ENCODE data around the gene ANP32A. TPM values are rescaled to one million over a fixed set of nuclear protein-coding genes. Genes with fewer than 3 reads are reported as not detected.
A peak's percentile ranks its signal among the peaks of the same experiment; 100 is the strongest.

The ANP32A gene
- total RNA-seq, 5 donors from 2014 or later (not counting 1 experiment from before 2014, with no cell fraction given) = 93.2 to 123 (median 116) TPM

- ATAC-seq (replicated peaks in 1 of 4) = no peak
- Mint-ChIP-seq H3K27ac (peak overlapping the region in 1 of 2 donors; percentile 83), H3K36me3 (peaks cover 3% of the 10 kb centered on the region), H3K27me3 (peaks cover 2 to 21% of the 10 kb centered on the region in 2 donors), H3K9me3 (peaks cover 4 to 12% (median 12%) of the 10 kb centered on the region in 3 donors), H3K4me1 (peaks cover 14 to 28% (median 18%) of the 10 kb centered on the region in 3 donors), H3K4me3 (peak overlapping the region in 1 of 3 donors; percentile 47)
- Histone ChIP-seq H3K4me3 (ENCODE audit: control insufficient read depth in 1 of 2, extremely low read depth in 1 of 2, low read length in 1 of 2) (no peak overlapping the region), H3K4me1 (ENCODE audit: control insufficient read depth in 1 of 2, extremely low read depth in 1 of 2, insufficient read depth in 2 of 2, low read length in 2 of 2) (peaks cover 11 to 16% of the 10 kb centered on the region in 2 experiments), H3K27me3 (replicated peaks in 1 of 2; ENCODE audit: control insufficient read depth in 2 of 2, extremely low read depth in 1 of 2, insufficient read depth in 2 of 2, low read length in 1 of 2) (peaks cover 0 to 28% of the 10 kb centered on the region in 2 experiments), H3K27ac (ENCODE audit: low read length) (no peak overlapping the region), H3K36me3 (ENCODE audit: control insufficient read depth in 2 of 2, extremely low read depth in 1 of 2, insufficient read depth in 1 of 2, low read length in 1 of 2) (no peaks in the 10 kb centered on the region), H3K9me3 (no peaks in the 10 kb centered on the region)
- ChIA-PET CTCF (interaction anchor here in 1 of 2 donors (0.7 to 0.8 kb wide), 3 partner anchors 10 to 49 kb away, joined by 3 to 5 read pairs (median 4); no protein-coding TSS in a partner anchor), POLR2A (interaction anchor here in 1 of 2 donors (0.6 kb wide), 1 partner anchor 63 kb away, joined by 7 read pairs; no protein-coding TSS in a partner anchor)
- WGBS (ENCODE audit: insufficient coverage) = 100% methylated on average over 3 of the region's 3 CpGs
- no peak for DNase-seq
These were observed 13.7 kb upstream of the ANP32A start for GRCh38 chr15:68834346-68834745.

DNA sequence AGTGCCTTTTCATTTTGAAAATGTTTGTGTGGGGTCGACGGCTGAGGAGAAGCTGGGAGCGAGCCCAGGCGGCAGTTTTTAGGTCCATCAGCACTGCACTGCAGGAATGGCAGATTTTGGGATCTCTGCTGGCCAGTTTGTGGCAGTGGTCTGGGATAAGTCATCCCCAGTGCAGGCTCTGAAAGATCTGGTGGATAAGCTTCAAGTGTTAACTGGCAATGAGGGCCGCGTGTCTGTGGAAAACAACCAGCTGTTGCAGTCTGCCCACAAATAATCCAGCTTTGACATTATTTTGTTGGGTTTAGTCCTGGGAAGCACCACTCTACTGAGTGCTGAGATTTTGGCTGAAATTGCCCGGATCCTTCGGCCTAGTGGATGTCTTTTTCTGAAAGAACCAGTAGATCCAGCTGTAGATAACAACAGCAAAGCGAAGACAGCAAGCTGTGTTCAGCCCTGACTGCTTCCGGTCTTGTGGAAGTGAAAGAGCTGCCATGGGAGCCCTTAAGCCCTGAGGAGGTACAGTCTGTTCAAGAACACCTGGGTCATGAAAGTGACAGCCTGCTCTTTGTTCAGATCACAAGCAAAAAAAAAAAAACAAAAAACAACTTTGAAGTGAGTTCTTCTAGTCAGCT lies 13.1 kb upstream of the ANP32A start:
- peaks cover 0 to 27% of the 10 kb centered on the region in 2 experiments for H3K27me3 ChIP-seq (replicated peaks in 1 of 2; ENCODE audit: control insufficient read depth in 2 of 2, extremely low read depth in 1 of 2, insufficient read depth in 2 of 2, low read length in 1 of 2)
- Mint-ChIP-seq H3K9me3 (peaks cover 4 to 12% (median 12%) of the 10 kb centered on the region in 3 donors), H3K27me3 (peaks cover 0 to 16% of the 10 kb centered on the region in 2 donors), H3K4me3 (peak overlapping the region in 1 of 3 donors; percentile 47), H3K36me3 (peaks cover 3% of the 10 kb centered on the region), H3K27ac (peak overlapping the region in 1 of 2 donors; percentile 83), H3K4me1 (peaks cover 14 to 30% (median 18%) of the 10 kb centered on the region in 3 donors)
- POLR2A ChIA-PET = interaction anchor here in 1 of 2 donors (0.6 kb wide), 1 partner anchor 63 kb away, joined by 7 read pairs; no protein-coding TSS in a partner anchor
- H3K9me3 ChIP-seq = no peaks in the 10 kb centered on the region
- DNase-seq = peak in 23 of 35 experiments; percentile 18 to 77 (median 46)
- peaks cover 11 to 16% of the 10 kb centered on the region in 2 experiments for H3K4me1 ChIP-seq (ENCODE audit: control insufficient read depth in 1 of 2, extremely low read depth in 1 of 2, insufficient read depth in 2 of 2, low read length in 2 of 2)
- no peak overlapping the region for H3K4me3 ChIP-seq (ENCODE audit: control insufficient read depth in 1 of 2, extremely low read depth in 1 of 2, low read length in 1 of 2)
- H3K36me3 ChIP-seq (ENCODE audit: control insufficient read depth in 2 of 2, extremely low read depth in 1 of 2, insufficient read depth in 1 of 2, low read length in 1 of 2) = no peaks in the 10 kb centered on the region
- ATAC-seq (replicated peaks in 1 of 4) = peak; percentile 71 to 100 (median 87)
- CTCF ChIA-PET = interaction anchor here (0.7 to 0.8 kb wide), 4 partner anchors 10 to 102 kb away, joined by 3 to 7 read pairs (median 4); no protein-coding TSS in a partner anchor
- WGBS (ENCODE audit: insufficient coverage) = 54% methylated on average over 9 of the region's 10 CpGs
- no peak overlapping the region for H3K27ac ChIP-seq (ENCODE audit: low read length)

DNA sequence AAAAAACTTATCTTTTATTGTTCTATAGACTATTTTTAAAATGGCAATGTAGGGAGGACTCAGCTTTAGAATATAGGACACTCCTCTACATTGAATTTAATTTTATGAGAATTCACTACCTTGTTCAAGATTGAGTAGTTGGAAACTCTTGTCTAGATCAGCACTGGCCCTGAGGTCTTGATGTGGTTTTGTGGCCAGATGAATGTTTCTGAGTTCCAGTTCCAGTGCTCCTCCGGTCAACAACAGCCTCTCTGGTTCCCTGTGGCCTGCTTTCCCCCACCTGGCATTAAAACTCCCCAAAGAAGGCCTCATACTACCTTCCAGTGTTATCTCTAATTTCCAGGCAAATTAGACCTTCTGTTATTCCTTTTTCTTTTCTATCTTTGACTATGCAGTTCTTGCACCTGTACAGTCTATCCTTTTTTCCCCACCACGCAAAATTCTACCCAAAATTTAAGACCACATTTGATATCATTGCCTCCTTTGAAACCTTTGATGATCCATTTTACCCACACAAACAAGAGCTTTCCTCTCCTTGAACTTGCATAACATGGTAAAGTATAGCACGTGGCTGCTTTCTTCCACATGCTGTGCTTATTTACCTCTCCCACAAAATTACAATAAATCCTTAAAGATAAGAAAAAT lies 9.6 kb upstream of the ANP32A start:
- H3K4me3 Mint-ChIP-seq = no peak overlapping the region
- H3K4me1 ChIP-seq (ENCODE audit: control insufficient read depth in 1 of 2, extremely low read depth in 1 of 2, insufficient read depth in 2 of 2, low read length in 2 of 2) = peaks cover 11 to 16% of the 10 kb centered on the region in 2 experiments
- peaks cover 0 to 14% of the 10 kb centered on the region in 2 experiments for H3K27me3 ChIP-seq (replicated peaks in 1 of 2; ENCODE audit: control insufficient read depth in 2 of 2, extremely low read depth in 1 of 2, insufficient read depth in 2 of 2, low read length in 1 of 2)
- no peak overlapping the region for H3K27ac Mint-ChIP-seq
- 27% methylated on average over 2 of the region's 3 CpGs for WGBS (ENCODE audit: insufficient coverage)
- peaks cover 14 to 30% (median 20%) of the 10 kb centered on the region in 3 donors for H3K4me1 Mint-ChIP-seq
- DNase-seq = no peak
- ChIA-PET CTCF (interaction anchor here (0.9 to 1.9 kb wide), 3 partner anchors 45 to 46 kb away, joined by 3 to 16 read pairs (median 5); no protein-coding TSS in a partner anchor), POLR2A (no interaction called here)
- H3K9me3 ChIP-seq = no peaks in the 10 kb centered on the region
- peaks cover 0 to 3% of the 10 kb centered on the region in 2 donors for H3K27me3 Mint-ChIP-seq
- ATAC-seq (replicated peaks in 1 of 4) = no peak
- H3K36me3 Mint-ChIP-seq = no peaks in the 10 kb centered on the region
- H3K4me3 ChIP-seq (ENCODE audit: control insufficient read depth in 1 of 2, extremely low read depth in 1 of 2, low read length in 1 of 2) = no peak overlapping the region
- no peaks in the 10 kb centered on the region for H3K36me3 ChIP-seq (ENCODE audit: control insufficient read depth in 2 of 2, extremely low read depth in 1 of 2, insufficient read depth in 1 of 2, low read length in 1 of 2)
- peaks cover 0 to under 1% (median under 1%) of the 10 kb centered on the region in 3 donors for H3K9me3 Mint-ChIP-seq
- H3K27ac ChIP-seq (ENCODE audit: low read length) = no peak overlapping the region

- Histone ChIP-seq H3K4me3 (ENCODE audit: control insufficient read depth in 1 of 2, extremely low read depth in 1 of 2, low read length in 1 of 2) (no peak overlapping the region), H3K9me3 (no peaks in the 10 kb centered on the region), H3K27ac (ENCODE audit: low read length) (no peak overlapping the region), H3K4me1 (ENCODE audit: control insufficient read depth in 1 of 2, extremely low read depth in 1 of 2, insufficient read depth in 2 of 2, low read length in 2 of 2) (peaks cover 5 to 11% of the 10 kb centered on the region in 2 experiments), H3K36me3 (ENCODE audit: control insufficient read depth in 2 of 2, extremely low read depth in 1 of 2, insufficient read depth in 1 of 2, low read length in 1 of 2) (no peaks in the 10 kb centered on the region), H3K27me3 (replicated peaks in 1 of 2; ENCODE audit: control insufficient read depth in 2 of 2, extremely low read depth in 1 of 2, insufficient read depth in 2 of 2, low read length in 1 of 2) (peaks cover 0 to 5% of the 10 kb centered on the region in 2 experiments)
- ATAC-seq (replicated peaks in 1 of 4) (peak; percentile 72 to 85 (median 78)), DNase-seq (peak in 3 of 35 experiments; percentile 11 to 64 (median 14))
- Mint-ChIP-seq H3K27ac (no peak overlapping the region), H3K4me1 (peaks cover 11 to 25% (median 15%) of the 10 kb centered on the region in 3 donors), H3K36me3 (no peaks in the 10 kb centered on the region), H3K4me3 (no peak overlapping the region), H3K9me3 (no peaks in the 10 kb centered on the region), H3K27me3 (peaks cover 0 to under 1% of the 10 kb centered on the region in 2 donors)
- CTCF ChIA-PET = interaction anchor here (0.7 to 1.9 kb wide), 16 partner anchors 10 to 269 kb away, joined by 3 to 16 read pairs (median 4); no protein-coding TSS in a partner anchor
- POLR2A ChIA-PET = no interaction called here
These were observed 8.4 kb upstream of the ANP32A start for GRCh38 chr15:68829068-68829467.

DNA sequence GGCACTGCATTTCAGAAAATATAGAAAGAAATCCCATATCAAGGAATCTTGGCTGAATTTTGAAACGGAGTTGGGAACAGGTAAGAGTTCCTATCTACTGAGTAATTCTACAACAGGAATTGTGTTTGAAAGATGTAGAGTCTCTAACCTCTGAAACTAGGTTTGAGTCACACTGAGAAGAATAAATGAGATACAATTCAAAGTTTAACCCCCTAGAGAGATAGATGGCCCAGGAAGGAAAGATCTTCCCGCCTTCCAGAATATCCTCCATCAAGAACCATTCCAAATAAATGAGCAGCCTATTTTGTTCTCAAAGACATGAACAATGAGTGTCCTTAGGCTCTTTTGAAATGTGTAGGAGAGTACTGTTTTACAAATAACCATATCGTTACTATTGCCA lies 2.9 kb upstream of the ANP32A start:
- no peaks in the 10 kb centered on the region for H3K36me3 ChIP-seq (ENCODE audit: control insufficient read depth in 2 of 2, extremely low read depth in 1 of 2, insufficient read depth in 1 of 2, low read length in 1 of 2)
- ATAC-seq (replicated peaks in 1 of 4) = no peak
- H3K27me3 ChIP-seq (replicated peaks in 1 of 2; ENCODE audit: control insufficient read depth in 2 of 2, extremely low read depth in 1 of 2, insufficient read depth in 2 of 2, low read length in 1 of 2) = no peaks in the 10 kb centered on the region
- peaks cover 14 to 17% (median 16%) of the 10 kb centered on the region in 3 donors for H3K4me1 Mint-ChIP-seq
- no CpG with 5 or more reads among the region's 3 CpGs for WGBS (ENCODE audit: insufficient coverage)
- no peak overlapping the region for H3K4me3 ChIP-seq (ENCODE audit: control insufficient read depth in 1 of 2, extremely low read depth in 1 of 2, low read length in 1 of 2)
- H3K4me3 Mint-ChIP-seq = no peak overlapping the region
- H3K27ac ChIP-seq (ENCODE audit: low read length) = no peak overlapping the region
- H3K9me3 ChIP-seq = no peaks in the 10 kb centered on the region
- H3K27me3 Mint-ChIP-seq = peaks cover 0 to 1% of the 10 kb centered on the region in 2 donors
- H3K36me3 Mint-ChIP-seq = no peaks in the 10 kb centered on the region
- H3K9me3 Mint-ChIP-seq = no peaks in the 10 kb centered on the region
- CTCF ChIA-PET = interaction anchor here in 1 of 2 donors (1.0 to 2.0 kb wide), 2 partner anchors 10 to 29 kb away, joined by 4 read pairs; no protein-coding TSS in a partner anchor
- POLR2A ChIA-PET = no interaction called here
- no peak overlapping the region for H3K27ac Mint-ChIP-seq
- no peak for DNase-seq
- H3K4me1 ChIP-seq (ENCODE audit: control insufficient read depth in 1 of 2, extremely low read depth in 1 of 2, insufficient read depth in 2 of 2, low read length in 2 of 2) = peaks cover 7% of the 10 kb centered on the region in 2 experiments

DNA sequence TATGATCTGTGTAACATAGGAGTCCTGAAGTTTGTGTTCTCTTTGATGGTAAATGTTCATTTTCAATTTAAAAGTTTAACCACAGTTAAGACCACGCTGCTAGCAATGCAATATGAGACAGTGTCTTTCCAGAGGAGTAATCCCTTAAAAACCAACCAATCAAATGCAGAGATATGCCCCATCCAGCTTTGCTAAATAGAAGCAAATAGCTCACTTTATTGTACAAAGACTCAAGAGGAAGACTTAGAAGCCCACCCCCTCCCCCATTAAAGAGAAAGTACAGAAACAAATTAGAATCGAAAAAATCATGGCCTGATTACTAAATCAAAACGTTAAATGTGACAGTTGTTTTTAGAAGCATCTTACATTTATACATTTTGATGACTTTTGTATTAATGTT lies 2.1 kb upstream of the ANP32A start:
- Mint-ChIP-seq H3K27ac (peak overlapping the region in 1 of 2 donors; percentile 1), H3K27me3 (peaks cover 0 to 1% of the 10 kb centered on the region in 2 donors), H3K9me3 (no peaks in the 10 kb centered on the region), H3K4me3 (peak overlapping the region in 1 of 3 donors; percentile 5), H3K4me1 (peaks cover 14 to 16% (median 15%) of the 10 kb centered on the region in 3 donors), H3K36me3 (no peaks in the 10 kb centered on the region)
- DNase-seq (no peak), ATAC-seq (replicated peaks in 1 of 4) (no peak)
- ChIA-PET POLR2A (interaction anchor here in 1 of 2 donors (0.6 kb wide), 1 partner anchor 711 kb away, joined by 4 read pairs; no protein-coding TSS in a partner anchor), CTCF (interaction anchor here in 1 of 2 donors (2.0 kb wide), 1 partner anchor 28 kb away, joined by 4 read pairs; no protein-coding TSS in a partner anchor)
- H3K4me3 ChIP-seq (ENCODE audit: control insufficient read depth in 1 of 2, extremely low read depth in 1 of 2, low read length in 1 of 2) = no peak overlapping the region
- no peaks in the 10 kb centered on the region for H3K36me3 ChIP-seq (ENCODE audit: control insufficient read depth in 2 of 2, extremely low read depth in 1 of 2, insufficient read depth in 1 of 2, low read length in 1 of 2)
- H3K9me3 ChIP-seq = no peaks in the 10 kb centered on the region
- peaks cover 7% of the 10 kb centered on the region in 2 experiments for H3K4me1 ChIP-seq (ENCODE audit: control insufficient read depth in 1 of 2, extremely low read depth in 1 of 2, insufficient read depth in 2 of 2, low read length in 2 of 2)
- H3K27ac ChIP-seq (ENCODE audit: low read length) = no peak overlapping the region
- no CpG with 5 or more reads among the region's 3 CpGs for WGBS (ENCODE audit: insufficient coverage)
- no peaks in the 10 kb centered on the region for H3K27me3 ChIP-seq (replicated peaks in 1 of 2; ENCODE audit: control insufficient read depth in 2 of 2, extremely low read depth in 1 of 2, insufficient read depth in 2 of 2, low read length in 1 of 2)

All from T-cell (primary cell).